ENCODE measurements around the gene RBM47. TPM values are rescaled to one million over a fixed set of nuclear protein-coding genes. Genes with fewer than 3 reads are reported as not detected.
"Not testable (repeated sequence)": the region's sequence is repeated elsewhere in the genome, so short reads cannot be mapped to it uniquely, and the experiment has no call there.

The RBM47 gene
- polyA plus RNA-seq, 1 donor from 2014 or later: 1.7 TPM

DNA sequence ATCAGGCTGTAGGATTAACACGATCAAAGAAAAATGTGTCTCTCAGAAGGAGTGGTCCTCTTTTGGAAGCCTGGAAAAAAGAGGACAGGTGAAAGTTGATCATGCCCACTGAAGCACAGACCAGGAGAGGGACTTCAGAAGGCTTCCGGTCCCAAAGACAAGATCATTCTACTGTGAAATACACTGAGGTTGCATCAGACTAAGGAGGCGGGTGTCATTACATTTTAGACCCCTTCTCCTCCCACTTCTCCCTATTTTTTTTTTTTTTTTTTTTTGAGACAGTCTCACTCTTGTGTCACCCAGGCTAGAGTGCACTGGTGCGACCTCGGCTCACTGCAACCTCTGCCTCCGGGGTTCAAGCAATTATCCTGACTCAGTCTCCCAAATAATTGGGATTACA is 67.5 kb downstream of the RBM47 start:
- no peak overlapping the region for H3K27ac ChIP-seq (ENCODE audit: low read length)
- no peaks in the 10 kb centered on the region for H3K9me3 ChIP-seq (ENCODE audit: low read length)
- H3K9me2 ChIP-seq (ENCODE audit: insufficient read depth, low read length): no peaks in the 10 kb centered on the region
- H3K27me3 ChIP-seq (ENCODE audit: insufficient read depth, low read depth, low read length): no peaks in the 10 kb centered on the region
- TF ChIP-seq SMC3 (conservative IDR thresholded peaks at IDR 0.05; ENCODE audit: poor library complexity) (no peak), MXI1 (conservative IDR thresholded peaks at IDR 0.05; ENCODE audit: poor library complexity, severe bottlenecking) (no peak), RAD21 (conservative IDR thresholded peaks at IDR 0.05) (no peak), EZH2 (IDR thresholded peaks at IDR 0.05; ENCODE audit: borderline replicate concordance, insufficient read depth, low read length, poor library complexity, severe bottlenecking) (no peak), TAF1 (IDR thresholded peaks at IDR 0.05; ENCODE audit: low read depth) (no peak)
- no peak overlapping the region for H3K4me2 ChIP-seq (ENCODE audit: low read length)
- no peaks in the 10 kb centered on the region for H4K20me1 ChIP-seq (ENCODE audit: insufficient read depth)
- H3K9ac ChIP-seq (ENCODE audit: low read length): no peak overlapping the region
- no peak overlapping the region for H3K4me3 ChIP-seq (ENCODE audit: low read length)
- no peaks in the 10 kb centered on the region for H3K36me3 ChIP-seq (ENCODE audit: insufficient read depth, low read length)
- H3F3A ChIP-seq (ENCODE audit: insufficient read depth, low read length, poor library complexity, severe bottlenecking): no peaks in the 10 kb centered on the region
- H2AFZ ChIP-seq (ENCODE audit: low read depth, low read length): no peak overlapping the region
- H3K79me2 ChIP-seq (replicated peaks; ENCODE audit: insufficient read depth, low read length): no peaks in the 10 kb centered on the region

DNA sequence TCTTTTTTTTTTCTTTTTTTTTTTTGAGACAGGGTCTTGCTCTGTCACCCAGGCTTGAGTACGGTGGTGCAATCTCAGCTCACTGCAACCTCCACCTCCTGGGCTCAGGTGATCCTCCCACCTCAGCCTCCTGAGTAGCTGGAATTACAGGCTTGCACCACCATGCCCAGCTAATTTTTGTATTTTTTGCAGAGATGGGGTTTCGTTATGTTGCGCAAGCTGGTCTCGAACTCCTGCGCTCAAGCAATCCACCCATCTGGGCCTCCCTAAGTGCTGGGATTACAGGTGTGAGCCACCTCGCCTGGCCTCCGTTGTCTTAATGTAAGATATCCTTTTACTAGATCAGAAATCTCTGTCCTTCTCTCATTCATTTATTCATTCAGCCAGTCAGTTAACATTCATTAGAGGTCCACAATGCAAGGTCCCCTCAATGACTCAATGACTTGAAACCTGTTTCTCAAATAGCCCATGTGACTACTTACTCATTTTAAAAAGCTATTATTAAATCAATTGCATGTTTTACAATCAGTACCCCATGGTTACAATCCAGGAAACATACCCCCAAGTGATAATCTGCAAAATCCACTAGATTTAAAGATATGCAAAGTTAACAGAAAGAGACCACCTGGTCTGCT is 68.0 kb downstream of the RBM47 start:
- not testable (repeated sequence) for H3F3A ChIP-seq (ENCODE audit: insufficient read depth, low read length, poor library complexity, severe bottlenecking); H3K9ac ChIP-seq (ENCODE audit: low read length); H3K4me2 ChIP-seq (ENCODE audit: low read length); H3K4me3 ChIP-seq (ENCODE audit: low read length); H3K9me2 ChIP-seq (ENCODE audit: insufficient read depth, low read length); H4K20me1 ChIP-seq (ENCODE audit: insufficient read depth); H3K36me3 ChIP-seq (ENCODE audit: insufficient read depth, low read length); H2AFZ ChIP-seq (ENCODE audit: low read depth, low read length); H3K27me3 ChIP-seq (ENCODE audit: insufficient read depth, low read depth, low read length); H3K9me3 ChIP-seq (ENCODE audit: low read length); H3K79me2 ChIP-seq (replicated peaks; ENCODE audit: insufficient read depth, low read length); H3K27ac ChIP-seq (ENCODE audit: low read length)

GRCh38 chr4:40559585-40560465 is 69.8 kb downstream of the RBM47 start:
- no peaks in the 10 kb centered on the region for H3K36me3 ChIP-seq (ENCODE audit: insufficient read depth, low read length)
- TF ChIP-seq CTCF (IDR thresholded peaks at IDR 0.05; ENCODE audit: poor library complexity, severe bottlenecking) (no peak), EP300 (conservative IDR thresholded peaks at IDR 0.05; ENCODE audit: poor library complexity, severe bottlenecking) (no peak), EZH2 (IDR thresholded peaks at IDR 0.05; ENCODE audit: borderline replicate concordance, insufficient read depth, low read length, poor library complexity, severe bottlenecking) (no peak), RAD21 (conservative IDR thresholded peaks at IDR 0.05) (no peak)
- H3K9ac ChIP-seq (ENCODE audit: low read length): no peak overlapping the region
- no peak overlapping the region for H3K27ac ChIP-seq (ENCODE audit: low read length)
- H3F3A ChIP-seq (ENCODE audit: insufficient read depth, low read length, poor library complexity, severe bottlenecking): no peaks in the 10 kb centered on the region
- H2AFZ ChIP-seq (ENCODE audit: low read depth, low read length): no peak overlapping the region
- no peak overlapping the region for H3K4me3 ChIP-seq (ENCODE audit: low read length)
- H3K27me3 ChIP-seq (ENCODE audit: insufficient read depth, low read depth, low read length): no peaks in the 10 kb centered on the region
- no peak overlapping the region for H3K4me2 ChIP-seq (ENCODE audit: low read length)
- no peaks in the 10 kb centered on the region for H3K79me2 ChIP-seq (replicated peaks; ENCODE audit: insufficient read depth, low read length)
- no peaks in the 10 kb centered on the region for H3K9me2 ChIP-seq (ENCODE audit: insufficient read depth, low read length)
- no peaks in the 10 kb centered on the region for H3K9me3 ChIP-seq (ENCODE audit: low read length)
- H4K20me1 ChIP-seq (ENCODE audit: insufficient read depth): no peaks in the 10 kb centered on the region

Data from neural cell (in vitro differentiated cells).